Caco-2 (cell line): ENCODE data around the gene MAGEA12. TPM values are rescaled to one million over a fixed set of nuclear protein-coding genes. Genes with fewer than 3 reads are reported as not detected.
"Not testable (repeated sequence)": the region's sequence is repeated elsewhere in the genome, so short reads cannot be mapped to it uniquely, and the experiment has no call there.

ENCODE experiments used
- BruUV-seq: library from RNA; stranded (reverse); fragments of 400-500 nt; replicated peaks from 2 replicates; lab custom pipeline; 2021; lab: Mats Ljungman, UMichigan
- CTCF ChIA-PET: fragments of 300-600 bp; sonication (Branson Sonifier 250); formaldehyde crosslinking; loops from one replicate; lab custom pipeline; 2022; ENCODE audit warnings: antibody characterized with exemption; lab: Charles Lee
- POLR2A ChIA-PET: fragments of 300-600 bp; sonication (Branson Sonifier 250); formaldehyde crosslinking; loops from one replicate; lab custom pipeline; 2022; ENCODE audit warnings: antibody characterized with exemption; lab: Charles Lee
- DNase-seq, 2 experiments: peaks; one replicate each; pipeline versions ENCODE4 v3.0.0 to v3.0.0-alpha.2; 2020 to 2022
- H3K27me3 ChIP-seq: replicated peaks from 2 replicates; pipeline ENCODE4 v1.6.0; 2011; ENCODE audit warnings: low read length; ENCODE audit not compliant: control insufficient read depth, insufficient read depth
- H3K36me3 ChIP-seq: 2 replicates; pipeline ENCODE4 v1.5.1; 2011; ENCODE audit warnings: low read length; ENCODE audit not compliant: control insufficient read depth, insufficient read depth
- H3K4me1 ChIP-seq: fragments of 250-450 bp; sonication (Bioruptor Pico); 2 replicates; pipeline ENCODE4 v1.5.1; 2020; ENCODE audit warnings: mild to moderate bottlenecking
- H3K4me3 ChIP-seq: 2 replicates; pipeline ENCODE4 v1.5.1; 2011; ENCODE audit warnings: low read depth, mild to moderate bottlenecking, control low read depth, low read length
- H3K9me3 ChIP-seq: fragments of 250-450 bp; sonication (Bioruptor Pico); 2 replicates; pipeline ENCODE4 v1.5.1; 2020; ENCODE audit warnings: mild to moderate bottlenecking, moderate library complexity
- H3K27ac Mint-ChIP-seq: one replicate; pipeline ENCODE4 v1.8.0; 2022; ENCODE audit warnings: mixed read lengths; ENCODE audit not compliant: unreplicated experiment
- H3K27me3 Mint-ChIP-seq: one replicate; pipeline ENCODE4 v1.8.0; 2022; ENCODE audit warnings: mixed read lengths; ENCODE audit not compliant: insufficient read depth, unreplicated experiment
- H3K36me3 Mint-ChIP-seq: one replicate; pipeline ENCODE4 v1.8.0; 2022; ENCODE audit warnings: mild to moderate bottlenecking, mixed read lengths; ENCODE audit not compliant: insufficient read depth, unreplicated experiment
- H3K4me1 Mint-ChIP-seq: one replicate; pipeline ENCODE4 v1.8.0; 2022; ENCODE audit warnings: low read depth, mixed read lengths; ENCODE audit not compliant: unreplicated experiment
- H3K4me3 Mint-ChIP-seq: one replicate; pipeline ENCODE4 v1.8.0; 2022; ENCODE audit warnings: mild to moderate bottlenecking, moderate library complexity, mixed read lengths; ENCODE audit not compliant: unreplicated experiment
- H3K9me3 Mint-ChIP-seq: one replicate; pipeline ENCODE4 v1.8.0; 2022; ENCODE audit warnings: mixed read lengths; ENCODE audit not compliant: unreplicated experiment
- intact Hi-C: fragments of 100-400 bp; cut with micrococcal nuclease; formaldehyde crosslinking; loops from one replicate; pipeline ENCODE4 v1.10.0; 2022; ENCODE audit not compliant: unreplicated experiment
- total RNA-seq: library from RNA; stranded (reverse); gene quantifications from 2 replicates; pipeline ENCODE4 v1.2.3, GENCODE V29; 2022

The MAGEA12 gene
- total RNA-seq, 1 experiment from 2014 or later = not detected

DNA sequence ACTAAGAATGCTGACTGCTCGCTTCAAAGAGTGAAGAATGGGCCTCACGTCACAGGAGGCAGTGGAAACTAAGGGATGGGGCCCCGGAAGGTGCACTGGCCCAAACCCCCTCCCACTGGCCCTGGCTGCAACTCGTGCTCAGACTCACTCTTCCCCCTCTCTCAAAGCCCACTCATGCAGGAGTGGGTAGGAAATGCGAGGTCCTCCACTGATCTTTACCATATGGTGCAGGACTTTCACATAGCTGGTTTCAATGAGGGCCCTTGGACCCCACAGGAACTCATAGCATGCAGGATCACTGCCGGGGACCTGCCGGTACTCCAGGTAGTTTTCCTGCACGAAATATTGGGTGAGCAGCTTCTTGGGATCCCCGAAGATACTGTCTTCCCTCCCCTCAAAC is 33.0 kb downstream of the MAGEA12 start:
- H3K27me3 ChIP-seq, H3K36me3 Mint-ChIP-seq, H3K36me3 ChIP-seq, H3K4me3 Mint-ChIP-seq, DNase-seq, H3K9me3 Mint-ChIP-seq, H3K4me1 ChIP-seq, H3K4me3 ChIP-seq, intact Hi-C loops, H3K27me3 Mint-ChIP-seq, BruUV-seq, CTCF ChIA-PET, H3K27ac Mint-ChIP-seq, POLR2A ChIA-PET, H3K4me1 Mint-ChIP-seq, H3K9me3 ChIP-seq: not testable (repeated sequence)

DNA sequence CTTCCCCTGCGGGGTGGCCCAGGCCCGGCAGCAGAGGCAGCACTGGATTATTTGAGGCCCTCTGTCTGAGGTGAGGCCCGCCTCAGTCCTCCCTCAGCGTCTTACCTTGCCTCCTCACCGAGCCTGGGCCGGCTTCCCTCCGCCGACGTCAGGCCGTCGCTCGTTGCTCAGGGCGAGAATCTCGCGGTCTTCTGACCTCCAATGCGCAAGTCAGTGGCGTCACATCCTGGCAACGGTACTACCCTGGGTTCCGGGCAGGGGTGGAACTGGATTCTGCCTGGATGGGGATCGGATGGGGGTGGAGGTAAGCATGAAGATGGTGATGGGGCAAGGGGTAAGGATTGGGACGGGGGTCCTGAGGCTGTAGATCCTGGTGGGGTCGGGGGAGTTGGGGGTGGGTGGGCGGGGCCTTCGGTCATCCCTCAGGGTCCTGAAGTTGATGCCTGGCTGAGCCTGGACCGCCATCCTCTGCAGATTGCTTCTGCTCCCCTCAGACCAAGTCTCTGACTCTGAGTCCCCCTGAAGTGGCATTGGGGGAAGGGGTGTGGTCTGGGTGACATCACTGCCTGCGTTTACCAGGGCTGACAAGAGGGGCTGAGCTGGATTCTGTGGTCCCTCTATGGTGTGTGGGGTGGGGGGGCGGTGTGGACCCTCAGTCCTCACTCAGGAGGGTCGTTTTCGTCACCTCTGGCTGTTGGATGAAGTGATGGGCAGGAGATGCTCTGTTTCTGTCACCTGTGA is 36.2 kb downstream of the MAGEA12 start, which contains the start of gene MAGEA6:
Gene MAGEA6, minus strand, starts transcription at position 141 of the 741 bp plus-strand sequence. CDS start 2,039 bp downstream, outside the sequence.
- H3K4me1 Mint-ChIP-seq, H3K4me3 Mint-ChIP-seq, H3K9me3 Mint-ChIP-seq, POLR2A ChIA-PET, intact Hi-C loops, H3K9me3 ChIP-seq, CTCF ChIA-PET, BruUV-seq, H3K27me3 Mint-ChIP-seq, H3K4me3 ChIP-seq, H3K27me3 ChIP-seq, H3K4me1 ChIP-seq, H3K27ac Mint-ChIP-seq, H3K36me3 ChIP-seq, H3K36me3 Mint-ChIP-seq, DNase-seq: not testable (repeated sequence)

DNA sequence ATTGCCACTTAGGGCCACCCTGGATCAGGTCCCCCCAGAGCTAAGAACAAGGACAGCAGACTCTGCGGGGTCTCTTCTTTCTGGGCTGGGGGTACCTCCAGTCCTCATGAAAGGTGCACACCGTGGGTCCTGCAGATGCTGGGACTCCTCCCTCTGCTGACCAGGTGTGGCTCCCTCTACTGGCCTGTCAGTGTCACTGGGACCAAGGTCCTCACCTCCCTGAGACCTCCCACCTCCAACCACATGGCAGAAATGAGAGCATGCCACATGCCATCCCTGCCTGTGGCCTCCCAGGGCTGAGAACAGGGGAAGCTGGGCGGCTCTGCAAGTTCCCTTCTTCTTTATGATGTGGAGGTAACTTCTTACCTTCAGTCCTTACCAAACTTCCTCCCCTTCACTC is 53.5 kb downstream of the MAGEA12 start:
- H3K4me3 Mint-ChIP-seq, H3K36me3 Mint-ChIP-seq, H3K4me3 ChIP-seq, BruUV-seq, H3K36me3 ChIP-seq, H3K4me1 Mint-ChIP-seq, H3K27ac Mint-ChIP-seq, DNase-seq, H3K9me3 Mint-ChIP-seq, H3K27me3 Mint-ChIP-seq, intact Hi-C loops, H3K4me1 ChIP-seq, CTCF ChIA-PET, POLR2A ChIA-PET, H3K9me3 ChIP-seq, H3K27me3 ChIP-seq: not testable (repeated sequence)

Other genes with a start within 250 kb of the MAGEA12 start
- 0.07 TPM in 1 of 2 replicates, not detected in the other for gene GABRQ, start 95.9 kb upstream of the MAGEA12 start, total RNA-seq
- gene MAGEA3, start 35.0 kb upstream of the MAGEA12 start, total RNA-seq = not detected in 2 replicates
- gene CSAG2, start 24.5 kb upstream of the MAGEA12 start, total RNA-seq = not detected in 2 replicates
- not detected in 2 replicates for gene MAGEA2B, start 19.1 kb upstream of the MAGEA12 start, total RNA-seq
- gene CSAG1, start within 50 bp of the MAGEA12 start, total RNA-seq = not detected in 2 replicates
- not detected in 2 replicates for gene MAGEA2, start 20.1 kb downstream of the MAGEA12 start, total RNA-seq
- not detected in 2 replicates for gene CSAG3, start 25.5 kb downstream of the MAGEA12 start, total RNA-seq
- not detected in 2 replicates for gene MAGEA6, start 35.9 kb downstream of the MAGEA12 start, total RNA-seq
- 23.8 and 23.9 TPM in 2 replicates for gene CETN2, start 97.0 kb downstream of the MAGEA12 start, total RNA-seq
- gene NSDHL, start 97.3 kb downstream of the MAGEA12 start, total RNA-seq = 30.5 and 34.9 TPM in 2 replicates
- gene ZNF185, start 164.3 kb downstream of the MAGEA12 start, total RNA-seq = 4.2 and 5.9 TPM in 2 replicates